IMR-90 (cell line): Measurements from ENCODE around the gene DOCK4. TPM values are rescaled to one million over a fixed set of nuclear protein-coding genes. Genes with fewer than 3 reads are reported as not detected.
A peak's percentile ranks its signal among the peaks of the same experiment; 100 is the strongest.

Experiments
- ATAC-seq: fragments of 200-7000 bp; cut with Tn5 transposase; 2 replicates; pipeline ENCODE4 v1.9.1; 2020; ENCODE audit warnings: low read depth, mild to moderate bottlenecking, moderate library complexity
- BruUV-seq: library from RNA; stranded (reverse); fragments of 400-500 nt; replicated peaks from 2 replicates; lab custom pipeline; 2021; lab: Mats Ljungman, UMichigan
- CTCF ChIA-PET: fragments of 300-600 bp; formaldehyde crosslinking; extraction: SDS; loops from one replicate; lab custom pipeline; 2021; ENCODE audit warnings: antibody characterized with exemption; lab: Yijun Ruan, JAX
- POLR2A ChIA-PET: fragments of 300-600 bp; sonication (Branson Sonifier 250); formaldehyde crosslinking; loops from one replicate; lab custom pipeline; 2022; ENCODE audit warnings: antibody characterized with exemption; ENCODE audit not compliant: unreplicated experiment; lab: Charles Lee
- DNase-seq: peaks from one replicate; pipeline ENCODE4 v3.0.0; 2013
- H2AFZ ChIP-seq: replicated peaks from 2 replicates; pipeline ENCODE3; 2013; ENCODE audit warnings: low read length, mild to moderate bottlenecking; ENCODE audit not compliant: poor library complexity
- H2AK5ac ChIP-seq: 2 replicates; pipeline ENCODE4 v1.6.1; 2013; ENCODE audit warnings: low read depth, low read length, inconsistent platforms
- H2AK9ac ChIP-seq: replicated peaks from 2 replicates; pipeline ENCODE3; 2013; ENCODE audit warnings: mild to moderate bottlenecking, low read depth, low read length, moderate library complexity; ENCODE audit not compliant: poor library complexity
- H2BK120ac ChIP-seq: 2 replicates; pipeline ENCODE4 v1.6.1; 2013; ENCODE audit warnings: low read depth, low read length, inconsistent platforms
- H2BK15ac ChIP-seq: 3 replicates; pipeline ENCODE4 v1.6.1; 2013; ENCODE audit warnings: low read depth, low read length, inconsistent platforms
- H2BK20ac ChIP-seq: 2 replicates; pipeline ENCODE4 v1.6.1; 2013; ENCODE audit warnings: low read depth, mild to moderate bottlenecking, inconsistent platforms, low read length, moderate library complexity
- H2BK5ac ChIP-seq: 2 replicates; pipeline ENCODE4 v1.6.1; 2013; ENCODE audit warnings: mild to moderate bottlenecking, low read depth, low read length, inconsistent platforms; ENCODE audit not compliant: poor library complexity, severe bottlenecking
- H3K14ac ChIP-seq: replicated peaks from 2 replicates; pipeline ENCODE4 v1.6.1; 2013; ENCODE audit warnings: low read depth, low read length, inconsistent platforms
- H3K18ac ChIP-seq: 2 replicates; pipeline ENCODE4 v1.6.1; 2013; ENCODE audit warnings: low read depth, low read length, control low read depth
- H3K23ac ChIP-seq: 2 replicates; pipeline ENCODE4 v1.6.1; 2013; ENCODE audit warnings: low read depth, low read length, inconsistent platforms
- H3K27ac ChIP-seq: 2 replicates; pipeline ENCODE4 v1.5.1; 2013; ENCODE audit warnings: mild to moderate bottlenecking, control low read depth, low read length; ENCODE audit not compliant: insufficient read depth
- H3K27me3 ChIP-seq: 2 replicates; pipeline ENCODE4 v1.6.1; 2013; ENCODE audit warnings: low read length; ENCODE audit not compliant: control insufficient read depth, insufficient read depth
- H3K36me3 ChIP-seq: 2 replicates; pipeline ENCODE4 v1.6.1; 2013; ENCODE audit warnings: low read length, mixed read lengths; ENCODE audit not compliant: control insufficient read depth, insufficient read depth
- H3K4ac ChIP-seq: 2 replicates; pipeline ENCODE4 v1.6.1; 2013; ENCODE audit warnings: low read depth, low read length, inconsistent platforms
- H3K4me1 ChIP-seq: 2 replicates; pipeline ENCODE4 v1.6.1; 2013; ENCODE audit warnings: low read length, mixed read lengths; ENCODE audit not compliant: control insufficient read depth, insufficient read depth
- H3K4me2 ChIP-seq: 2 replicates; pipeline ENCODE4 v1.6.1; 2013; ENCODE audit warnings: low read depth, mild to moderate bottlenecking, control low read depth, low read length, moderate library complexity
- H3K4me3 ChIP-seq: 2 replicates; pipeline ENCODE4 v1.5.1; 2013; ENCODE audit warnings: low read depth, mild to moderate bottlenecking, control low read depth, low read length, moderate library complexity; ENCODE audit not compliant: insufficient read depth
- H3K56ac ChIP-seq: 2 replicates; pipeline ENCODE4 v1.6.1; 2013; ENCODE audit warnings: low read length, inconsistent platforms; ENCODE audit not compliant: insufficient read depth; ENCODE audit errors: extremely low read depth
- H3K79me1 ChIP-seq, 2 experiments: 2 replicates each; pipeline ENCODE4 v1.6.1; 2013; ENCODE audit warnings: low read length in 2 of 2, inconsistent platforms in 1 of 2, low read depth in 1 of 2
- H3K9ac ChIP-seq: 2 replicates; pipeline ENCODE4 v1.6.1; 2013; ENCODE audit warnings: low read depth, low read length, control low read depth
- H3K9me1 ChIP-seq: 2 replicates; pipeline ENCODE4 v1.6.1; 2013; ENCODE audit warnings: low read length, inconsistent platforms; ENCODE audit not compliant: insufficient read depth
- H3K9me3 ChIP-seq: 2 replicates; pipeline ENCODE4 v1.6.1; 2013; ENCODE audit warnings: low read length; ENCODE audit not compliant: control insufficient read depth, insufficient read depth
- H4K20me1 ChIP-seq: 2 replicates; pipeline ENCODE4 v1.6.1; 2013; ENCODE audit warnings: low read length, inconsistent platforms; ENCODE audit not compliant: insufficient read depth
- H4K5ac ChIP-seq: 2 replicates; pipeline ENCODE4 v1.6.1; 2013; ENCODE audit warnings: mild to moderate bottlenecking, low read depth, low read length, control low read depth
- H4K8ac ChIP-seq, 2 experiments: 2 replicates each; pipeline ENCODE4 v1.6.1; 2013; ENCODE audit warnings: low read depth in 2 of 2, low read length in 2 of 2, control low read depth in 1 of 2, inconsistent platforms in 1 of 2
- H4K91ac ChIP-seq: 2 replicates; pipeline ENCODE4 v1.6.1; 2013; ENCODE audit warnings: low read depth, low read length, inconsistent platforms; ENCODE audit not compliant: insufficient read depth
- MAFK ChIP-seq: IDR thresholded peaks from 2 replicates; pipeline ENCODE4 v1.6.1; 2012; ENCODE audit warnings: low read depth, low read length, improper control_type of control experiment
- MAZ ChIP-seq: IDR thresholded peaks from 2 replicates; pipeline ENCODE4 v1.6.1; 2012; ENCODE audit warnings: low read depth, mild to moderate bottlenecking, low read length, improper control_type of control experiment, moderate library complexity, borderline replicate concordance
- MXI1 ChIP-seq: IDR thresholded peaks from 2 replicates; pipeline ENCODE4 v1.6.1; 2012; ENCODE audit warnings: low read depth, mild to moderate bottlenecking, low read length, moderate library complexity, borderline replicate concordance
- SMC3 ChIP-seq: fragments of 150-350 bp; IDR thresholded peaks from 2 replicates; pipeline ENCODE4 v1.6.1; 2016; ENCODE audit warnings: low read depth, mild to moderate bottlenecking, antibody characterized with exemption, low read length, moderate library complexity
- whole genome bisulfite sequencing, 2 experiments: methylation state at CpG; one replicate each; pipeline versions ENCODE4 v1.1.5 to v1.1.7; 2013; ENCODE audit warnings: missing lambda C conversion rate in 2 of 2; ENCODE audit not compliant: insufficient read length in 1 of 2; ENCODE audit errors: extremely low coverage in 2 of 2; 5-methylcytosine and 5-hydroxymethylcytosine counted together
- dilution Hi-C: fragments of 300-500 bp; cut with HindIII; formaldehyde crosslinking; loops from one replicate; pipeline ENCODE4 v1.14.3; 2018; ENCODE audit warnings: low sequenced_read_pairs; ENCODE audit not compliant: unreplicated experiment
- in situ Hi-C: fragments of 300-500 bp; cut with MboI; formaldehyde crosslinking; loops from 3 replicates; pipeline ENCODE4 v1.14.3; 2019; ENCODE audit warnings: low sequenced_read_pairs, inconsistent platforms, mixed read lengths
- intact Hi-C: fragments of 100-400 bp; cut with micrococcal nuclease; formaldehyde crosslinking; loops from 2 replicates; pipeline ENCODE4 v1.10.0; 2022
- polyA plus RNA-seq, 3 experiments: library from polyadenylated mRNA; depleted of rRNA; stranded (reverse); fragments of >200 nt; gene quantifications; 2 replicates each; pipeline ENCODE4 v1.2.3, GENCODE V29; 2012; ENCODE audit warnings: low replicate concordance in 1 of 3
- total RNA-seq: library from RNA; depleted of rRNA; stranded (reverse); fragments of >200 nt; gene quantifications from 2 replicates; pipeline ENCODE4 v1.2.3, GENCODE V29; 2012
- TF ChIP-seq, protein P1 (sequence below): fragments of 150-350 bp; IDR thresholded peaks from 2 replicates; pipeline ENCODE4 v1.6.1; 2017; ENCODE audit warnings: mild to moderate bottlenecking, antibody characterized with exemption, low read length, low read depth
- TF ChIP-seq, protein P2 (sequence below): conservative IDR thresholded peaks from 2 replicates; pipeline ENCODE4 v1.5.1; 2012; ENCODE audit warnings: mild to moderate bottlenecking, low read depth, low read length, improper control_type of control experiment

Gene DOCK4
- total and polyA plus RNA-seq, 2 of the 4 experiments (the other 2 are of a cell fraction): 4.4 to 12.2 TPM

DNA sequence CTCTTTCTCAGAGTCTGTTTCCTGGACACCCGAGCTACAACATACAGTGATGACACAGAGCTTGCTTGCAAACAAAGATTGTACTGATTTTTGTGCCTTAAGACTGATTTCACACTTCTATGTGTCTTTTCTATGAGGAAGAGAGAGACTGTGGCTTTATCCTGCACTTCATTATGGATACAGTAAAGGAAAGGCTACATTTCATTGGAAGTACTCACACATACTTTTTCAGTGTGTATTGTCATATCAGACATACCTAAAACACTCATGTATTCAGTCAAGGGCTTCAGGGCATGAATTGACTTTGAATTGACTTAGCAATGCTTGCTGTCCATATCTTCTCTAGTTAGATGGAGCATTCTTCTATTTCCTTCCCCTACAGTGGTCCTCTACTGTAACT, 508.4 kb downstream of the DOCK4 start:
- H3K4me1 ChIP-seq: no peaks in the 10 kb centered on the region
- TF ChIP-seq MAFK: no peak
- no peak for TF ChIP-seq SMC3
- TF ChIP-seq, protein P1, sequence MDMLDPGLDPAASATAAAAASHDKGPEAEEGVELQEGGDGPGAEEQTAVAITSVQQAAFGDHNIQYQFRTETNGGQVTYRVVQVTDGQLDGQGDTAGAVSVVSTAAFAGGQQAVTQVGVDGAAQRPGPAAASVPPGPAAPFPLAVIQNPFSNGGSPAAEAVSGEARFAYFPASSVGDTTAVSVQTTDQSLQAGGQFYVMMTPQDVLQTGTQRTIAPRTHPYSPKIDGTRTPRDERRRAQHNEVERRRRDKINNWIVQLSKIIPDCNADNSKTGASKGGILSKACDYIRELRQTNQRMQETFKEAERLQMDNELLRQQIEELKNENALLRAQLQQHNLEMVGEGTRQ: no peak
- TF ChIP-seq, protein P2, sequence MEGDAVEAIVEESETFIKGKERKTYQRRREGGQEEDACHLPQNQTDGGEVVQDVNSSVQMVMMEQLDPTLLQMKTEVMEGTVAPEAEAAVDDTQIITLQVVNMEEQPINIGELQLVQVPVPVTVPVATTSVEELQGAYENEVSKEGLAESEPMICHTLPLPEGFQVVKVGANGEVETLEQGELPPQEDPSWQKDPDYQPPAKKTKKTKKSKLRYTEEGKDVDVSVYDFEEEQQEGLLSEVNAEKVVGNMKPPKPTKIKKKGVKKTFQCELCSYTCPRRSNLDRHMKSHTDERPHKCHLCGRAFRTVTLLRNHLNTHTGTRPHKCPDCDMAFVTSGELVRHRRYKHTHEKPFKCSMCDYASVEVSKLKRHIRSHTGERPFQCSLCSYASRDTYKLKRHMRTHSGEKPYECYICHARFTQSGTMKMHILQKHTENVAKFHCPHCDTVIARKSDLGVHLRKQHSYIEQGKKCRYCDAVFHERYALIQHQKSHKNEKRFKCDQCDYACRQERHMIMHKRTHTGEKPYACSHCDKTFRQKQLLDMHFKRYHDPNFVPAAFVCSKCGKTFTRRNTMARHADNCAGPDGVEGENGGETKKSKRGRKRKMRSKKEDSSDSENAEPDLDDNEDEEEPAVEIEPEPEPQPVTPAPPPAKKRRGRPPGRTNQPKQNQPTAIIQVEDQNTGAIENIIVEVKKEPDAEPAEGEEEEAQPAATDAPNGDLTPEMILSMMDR: no peak
- no peak for TF ChIP-seq MAZ
- no peak for TF ChIP-seq MXI1
- POLR2A ChIA-PET: no interaction called here
- H4K91ac ChIP-seq: no peak overlapping the region
- CTCF ChIA-PET: no interaction called here
- in situ Hi-C loops (no loop called here), intact Hi-C loops (no loop called here), dilution Hi-C loops (no loop called here)
- no peak overlapping the region for H2AK9ac ChIP-seq
- ATAC-seq (no peak), DNase-seq (peak; percentile 5)
- H3K14ac ChIP-seq: no peak overlapping the region
- H4K20me1 ChIP-seq: no peaks in the 10 kb centered on the region
- H3K4me3 ChIP-seq: no peak overlapping the region
- H2BK20ac ChIP-seq: no peak overlapping the region
- no peaks in the 10 kb centered on the region for H3K27me3 ChIP-seq
- H2AK5ac ChIP-seq: no peak overlapping the region
- H3K23ac ChIP-seq: no peak overlapping the region
- H2BK15ac ChIP-seq: no peak overlapping the region
- H3K9me3 ChIP-seq: no peaks in the 10 kb centered on the region
- H4K8ac ChIP-seq: no peak overlapping the region
- no peaks in the 10 kb centered on the region for H3K79me1 ChIP-seq
- no peak overlapping the region for H3K4ac ChIP-seq
- no peaks in the 10 kb centered on the region for H3K36me3 ChIP-seq
- H3K56ac ChIP-seq: no peak overlapping the region
- no peak overlapping the region for H2BK120ac ChIP-seq
- H2BK5ac ChIP-seq: no peak overlapping the region
- H3K9ac ChIP-seq: no peak overlapping the region
- H4K5ac ChIP-seq: no peak overlapping the region
- WGBS, 2 experiments: no CpG with 5 or more reads among the region's 1 CpG
- BruUV-seq: no TSS peak
- no peak overlapping the region for H2AFZ ChIP-seq
- no peaks in the 10 kb centered on the region for H3K9me1 ChIP-seq
- H3K27ac ChIP-seq: no peak overlapping the region
- no peak overlapping the region for H3K4me2 ChIP-seq
- H3K18ac ChIP-seq: no peak overlapping the region
